K562 (cell line): ENCODE data around the gene LRMDA.

Experiments
- BRD4 ChIP-seq: fragments of 200-600 bp; sonication (generic); IDR thresholded peaks from 2 replicates; pipeline ENCODE4 v1.6.1; 2017; ENCODE audit warnings: inconsistent platforms
- BRD9 ChIP-seq: fragments of 450-650 bp; IDR thresholded peaks from 2 replicates; pipeline ENCODE4 v1.6.1; 2018; ENCODE audit warnings: low read depth; ENCODE audit not compliant: partially characterized antibody
- EZH2 ChIP-seq: IDR thresholded peaks from 2 replicates; pipeline ENCODE4 v1.6.1; 2012; ENCODE audit warnings: low read depth, mild to moderate bottlenecking, inconsistent platforms, low read length, borderline replicate concordance
- KDM4B ChIP-seq, 2 experiments: fragments of 450-650 bp in 1 of 2; sonication (generic) in 1 of 2; IDR thresholded peaks; 2 replicates each; pipeline ENCODE4 v1.6.1; 2016 to 2017; ENCODE audit warnings: borderline replicate concordance in 2 of 2, antibody characterized with exemption in 1 of 2, low read depth in 1 of 2, mild to moderate bottlenecking in 1 of 2
- KLF1 ChIP-seq: fragments of 450-650 bp; IDR thresholded peaks from 2 replicates; pipeline ENCODE4 v1.6.1; 2016; ENCODE audit warnings: missing genetic modification characterization, missing compliant biosample characterization
- NRF1 ChIP-seq, 2 experiments: fragments of 450-650 bp; IDR thresholded peaks in 1 of 2; conservative IDR thresholded peaks in 1 of 2; 2 replicates each; pipeline ENCODE4 v1.6.1; 2014; ENCODE audit warnings: mild to moderate bottlenecking in 2 of 2
- RBFOX2 ChIP-seq: fragments of 200-400 bp; formaldehyde crosslinking; IDR thresholded peaks from 2 replicates; pipeline ENCODE4 v1.6.1; 2017; ENCODE audit warnings: low read depth, mild to moderate bottlenecking, low read length, moderate library complexity
- ZNF239 ChIP-seq: fragments of 250-450 bp; sonication (Bioruptor Pico); IDR thresholded peaks from 2 replicates; pipeline ENCODE4 v1.4.0; 2020; ENCODE audit warnings: mild to moderate bottlenecking
- ZNF263 ChIP-seq: sonication (generic); formaldehyde crosslinking; IDR thresholded peaks from 2 replicates; pipeline ENCODE4 v1.8.0; 2022; ENCODE audit warnings: mild to moderate bottlenecking, missing genetic modification reagents, borderline replicate concordance
- ZNF324 ChIP-seq: fragments of 250-450 bp; sonication (Bioruptor Pico); IDR thresholded peaks from 2 replicates; pipeline ENCODE4 v1.4.0; 2020; ENCODE audit warnings: mild to moderate bottlenecking
- TF ChIP-seq, protein P1 (sequence below): fragments of 450-650 bp; IDR thresholded peaks from 2 replicates; pipeline ENCODE4 v1.6.1; 2016; ENCODE audit warnings: borderline replicate concordance
- TF ChIP-seq, protein P2 (sequence below), 3 experiments: IDR thresholded peaks in 2 of 3; conservative IDR thresholded peaks in 1 of 3; 2 replicates each; pipeline ENCODE4 v1.5.1; 2011 to 2012; ENCODE audit warnings: low read length in 3 of 3, mild to moderate bottlenecking in 3 of 3, control low read depth in 2 of 3, improper control_type of control experiment in 1 of 3, inconsistent platforms in 1 of 3, low read depth in 1 of 3, mixed read lengths in 1 of 3, moderate library complexity in 1 of 3; ENCODE audit not compliant: insufficient read depth in 2 of 3
- TF ChIP-seq, protein P3 (sequence below): sonication (generic); formaldehyde crosslinking; IDR thresholded peaks from 2 replicates; pipeline ENCODE4 v1.8.0; 2023; ENCODE audit warnings: mild to moderate bottlenecking, missing genetic modification reagents
- TF ChIP-seq, protein P4 (sequence below), 3 experiments: fragments of 200-800 bp in 1 of 3; fragments of 250-450 bp in 1 of 3; fragments of 450-650 bp in 1 of 3; sonication (Bioruptor Pico) in 1 of 3; sonication (Bioruptor generic) in 1 of 3; formaldehyde crosslinking in 1 of 3; IDR thresholded peaks; 2 replicates each; pipeline versions ENCODE4 v1.6.1 to v1.8.0; 2016 to 2022; ENCODE audit warnings: mild to moderate bottlenecking in 2 of 3, missing genetic modification characterization in 2 of 3, missing compliant biosample characterization in 1 of 3, moderate library complexity in 1 of 3

DNA sequence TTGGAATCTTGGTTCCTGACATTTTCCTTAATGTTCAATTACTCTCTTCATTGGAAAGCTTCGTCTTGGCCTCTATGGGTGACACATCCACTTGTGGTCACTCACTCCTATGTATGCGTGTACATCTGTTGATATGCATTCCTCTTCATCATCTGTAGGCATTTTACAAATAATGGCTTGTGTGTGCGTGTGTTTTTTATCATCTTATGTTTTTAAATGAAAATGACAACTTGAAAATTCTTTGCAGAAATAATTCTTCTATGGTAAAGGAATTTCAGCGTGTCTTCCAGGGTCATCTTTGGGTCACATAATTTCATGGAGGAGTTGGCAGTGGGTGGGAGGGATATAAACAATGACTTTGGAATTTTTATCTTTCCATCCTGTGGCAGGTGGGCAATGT is 925.1 kb downstream of the LRMDA start:
- TF ChIP-seq EZH2: no peak
- TF ChIP-seq BRD9: no peak
- TF ChIP-seq, protein P1, sequence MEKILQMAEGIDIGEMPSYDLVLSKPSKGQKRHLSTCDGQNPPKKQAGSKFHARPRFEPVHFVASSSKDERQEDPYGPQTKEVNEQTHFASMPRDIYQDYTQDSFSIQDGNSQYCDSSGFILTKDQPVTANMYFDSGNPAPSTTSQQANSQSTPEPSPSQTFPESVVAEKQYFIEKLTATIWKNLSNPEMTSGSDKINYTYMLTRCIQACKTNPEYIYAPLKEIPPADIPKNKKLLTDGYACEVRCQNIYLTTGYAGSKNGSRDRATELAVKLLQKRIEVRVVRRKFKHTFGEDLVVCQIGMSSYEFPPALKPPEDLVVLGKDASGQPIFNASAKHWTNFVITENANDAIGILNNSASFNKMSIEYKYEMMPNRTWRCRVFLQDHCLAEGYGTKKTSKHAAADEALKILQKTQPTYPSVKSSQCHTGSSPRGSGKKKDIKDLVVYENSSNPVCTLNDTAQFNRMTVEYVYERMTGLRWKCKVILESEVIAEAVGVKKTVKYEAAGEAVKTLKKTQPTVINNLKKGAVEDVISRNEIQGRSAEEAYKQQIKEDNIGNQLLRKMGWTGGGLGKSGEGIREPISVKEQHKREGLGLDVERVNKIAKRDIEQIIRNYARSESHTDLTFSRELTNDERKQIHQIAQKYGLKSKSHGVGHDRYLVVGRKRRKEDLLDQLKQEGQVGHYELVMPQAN: no peak
- no peak for TF ChIP-seq RBFOX2
- TF ChIP-seq BRD4: no peak
- TF ChIP-seq KDM4B (IDR thresholded peaks at IDR 0.05; ENCODE audit: borderline replicate concordance in 2 of 2, low read depth in 1 of 2): no peak
- TF ChIP-seq KLF1 (tag): no peak
- no peak for TF ChIP-seq ZNF239 (CRISPR knock-in tag)
- TF ChIP-seq, protein P2, sequence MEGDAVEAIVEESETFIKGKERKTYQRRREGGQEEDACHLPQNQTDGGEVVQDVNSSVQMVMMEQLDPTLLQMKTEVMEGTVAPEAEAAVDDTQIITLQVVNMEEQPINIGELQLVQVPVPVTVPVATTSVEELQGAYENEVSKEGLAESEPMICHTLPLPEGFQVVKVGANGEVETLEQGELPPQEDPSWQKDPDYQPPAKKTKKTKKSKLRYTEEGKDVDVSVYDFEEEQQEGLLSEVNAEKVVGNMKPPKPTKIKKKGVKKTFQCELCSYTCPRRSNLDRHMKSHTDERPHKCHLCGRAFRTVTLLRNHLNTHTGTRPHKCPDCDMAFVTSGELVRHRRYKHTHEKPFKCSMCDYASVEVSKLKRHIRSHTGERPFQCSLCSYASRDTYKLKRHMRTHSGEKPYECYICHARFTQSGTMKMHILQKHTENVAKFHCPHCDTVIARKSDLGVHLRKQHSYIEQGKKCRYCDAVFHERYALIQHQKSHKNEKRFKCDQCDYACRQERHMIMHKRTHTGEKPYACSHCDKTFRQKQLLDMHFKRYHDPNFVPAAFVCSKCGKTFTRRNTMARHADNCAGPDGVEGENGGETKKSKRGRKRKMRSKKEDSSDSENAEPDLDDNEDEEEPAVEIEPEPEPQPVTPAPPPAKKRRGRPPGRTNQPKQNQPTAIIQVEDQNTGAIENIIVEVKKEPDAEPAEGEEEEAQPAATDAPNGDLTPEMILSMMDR (IDR thresholded peaks at IDR 0.05 in 2 of 3, conservative IDR thresholded peaks at IDR 0.05 in 1 of 3; ENCODE audit: insufficient read depth in 2 of 3, low read depth in 1 of 3, low read length in 3 of 3): no peak
- no peak for TF ChIP-seq NRF1 (conservative IDR thresholded peaks at IDR 0.05 in 1 of 2, IDR thresholded peaks at IDR 0.05 in 1 of 2)
- TF ChIP-seq, protein P3, sequence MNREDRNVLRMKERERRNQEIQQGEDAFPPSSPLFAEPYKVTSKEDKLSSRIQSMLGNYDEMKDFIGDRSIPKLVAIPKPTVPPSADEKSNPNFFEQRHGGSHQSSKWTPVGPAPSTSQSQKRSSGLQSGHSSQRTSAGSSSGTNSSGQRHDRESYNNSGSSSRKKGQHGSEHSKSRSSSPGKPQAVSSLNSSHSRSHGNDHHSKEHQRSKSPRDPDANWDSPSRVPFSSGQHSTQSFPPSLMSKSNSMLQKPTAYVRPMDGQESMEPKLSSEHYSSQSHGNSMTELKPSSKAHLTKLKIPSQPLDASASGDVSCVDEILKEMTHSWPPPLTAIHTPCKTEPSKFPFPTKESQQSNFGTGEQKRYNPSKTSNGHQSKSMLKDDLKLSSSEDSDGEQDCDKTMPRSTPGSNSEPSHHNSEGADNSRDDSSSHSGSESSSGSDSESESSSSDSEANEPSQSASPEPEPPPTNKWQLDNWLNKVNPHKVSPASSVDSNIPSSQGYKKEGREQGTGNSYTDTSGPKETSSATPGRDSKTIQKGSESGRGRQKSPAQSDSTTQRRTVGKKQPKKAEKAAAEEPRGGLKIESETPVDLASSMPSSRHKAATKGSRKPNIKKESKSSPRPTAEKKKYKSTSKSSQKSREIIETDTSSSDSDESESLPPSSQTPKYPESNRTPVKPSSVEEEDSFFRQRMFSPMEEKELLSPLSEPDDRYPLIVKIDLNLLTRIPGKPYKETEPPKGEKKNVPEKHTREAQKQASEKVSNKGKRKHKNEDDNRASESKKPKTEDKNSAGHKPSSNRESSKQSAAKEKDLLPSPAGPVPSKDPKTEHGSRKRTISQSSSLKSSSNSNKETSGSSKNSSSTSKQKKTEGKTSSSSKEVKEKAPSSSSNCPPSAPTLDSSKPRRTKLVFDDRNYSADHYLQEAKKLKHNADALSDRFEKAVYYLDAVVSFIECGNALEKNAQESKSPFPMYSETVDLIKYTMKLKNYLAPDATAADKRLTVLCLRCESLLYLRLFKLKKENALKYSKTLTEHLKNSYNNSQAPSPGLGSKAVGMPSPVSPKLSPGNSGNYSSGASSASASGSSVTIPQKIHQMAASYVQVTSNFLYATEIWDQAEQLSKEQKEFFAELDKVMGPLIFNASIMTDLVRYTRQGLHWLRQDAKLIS (CRISPR knock-in tag): no peak
- TF ChIP-seq ZNF263: no peak
- TF ChIP-seq, protein P4, sequence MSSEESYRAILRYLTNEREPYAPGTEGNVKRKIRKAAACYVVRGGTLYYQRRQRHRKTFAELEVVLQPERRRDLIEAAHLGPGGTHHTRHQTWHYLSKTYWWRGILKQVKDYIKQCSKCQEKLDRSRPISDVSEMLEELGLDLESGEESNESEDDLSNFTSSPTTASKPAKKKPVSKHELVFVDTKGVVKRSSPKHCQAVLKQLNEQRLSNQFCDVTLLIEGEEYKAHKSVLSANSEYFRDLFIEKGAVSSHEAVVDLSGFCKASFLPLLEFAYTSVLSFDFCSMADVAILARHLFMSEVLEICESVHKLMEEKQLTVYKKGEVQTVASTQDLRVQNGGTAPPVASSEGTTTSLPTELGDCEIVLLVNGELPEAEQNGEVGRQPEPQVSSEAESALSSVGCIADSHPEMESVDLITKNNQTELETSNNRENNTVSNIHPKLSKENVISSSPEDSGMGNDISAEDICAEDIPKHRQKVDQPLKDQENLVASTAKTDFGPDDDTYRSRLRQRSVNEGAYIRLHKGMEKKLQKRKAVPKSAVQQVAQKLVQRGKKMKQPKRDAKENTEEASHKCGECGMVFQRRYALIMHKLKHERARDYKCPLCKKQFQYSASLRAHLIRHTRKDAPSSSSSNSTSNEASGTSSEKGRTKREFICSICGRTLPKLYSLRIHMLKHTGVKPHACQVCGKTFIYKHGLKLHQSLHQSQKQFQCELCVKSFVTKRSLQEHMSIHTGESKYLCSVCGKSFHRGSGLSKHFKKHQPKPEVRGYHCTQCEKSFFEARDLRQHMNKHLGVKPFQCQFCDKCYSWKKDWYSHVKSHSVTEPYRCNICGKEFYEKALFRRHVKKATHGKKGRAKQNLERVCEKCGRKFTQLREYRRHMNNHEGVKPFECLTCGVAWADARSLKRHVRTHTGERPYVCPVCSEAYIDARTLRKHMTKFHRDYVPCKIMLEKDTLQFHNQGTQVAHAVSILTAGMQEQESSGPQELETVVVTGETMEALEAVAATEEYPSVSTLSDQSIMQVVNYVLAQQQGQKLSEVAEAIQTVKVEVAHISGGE (CRISPR knock-in tag; IDR thresholded peaks at IDR 0.05): no peak
- TF ChIP-seq ZNF324 (CRISPR knock-in tag): no peak
